ENCODE data around the gene ASH1L.

GRCh38 chr1:155294520-155295182 is 268.0 kb downstream of the ASH1L start:
- no peak for TF ChIP-seq CTCF (IDR thresholded peaks at IDR 0.05)
- no peak for TF ChIP-seq POLR2A (IDR thresholded peaks at IDR 0.05)
- no peak for TF ChIP-seq POLR2AphosphoS5 (IDR thresholded peaks at IDR 0.05)
